ENCODE data around the gene OPA1.

OPA1 gene

DNA sequence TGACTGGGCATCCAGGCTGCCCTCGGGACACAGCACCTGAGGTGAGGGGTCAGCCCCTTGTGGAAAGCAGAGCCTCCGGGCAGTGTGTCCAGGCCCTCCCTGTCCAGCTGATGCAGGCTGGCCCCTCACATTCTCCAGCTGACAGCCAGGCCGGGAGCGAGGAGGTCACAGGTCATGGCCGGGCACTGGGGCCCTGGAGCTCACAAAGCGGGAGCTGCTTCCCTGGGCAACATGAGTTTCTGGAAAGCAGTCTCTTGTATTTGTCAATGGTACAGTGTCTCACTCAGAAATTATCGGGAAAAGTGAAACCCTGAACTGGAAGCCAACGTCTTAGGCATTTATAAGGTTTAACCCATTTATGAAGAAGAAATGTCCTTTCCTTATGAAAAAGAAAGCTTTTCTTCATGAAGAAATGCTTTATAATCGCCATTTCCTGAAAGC is 118.5 kb downstream of the OPA1 start:
- peak; percentile 34 for DNase-seq

DNA sequence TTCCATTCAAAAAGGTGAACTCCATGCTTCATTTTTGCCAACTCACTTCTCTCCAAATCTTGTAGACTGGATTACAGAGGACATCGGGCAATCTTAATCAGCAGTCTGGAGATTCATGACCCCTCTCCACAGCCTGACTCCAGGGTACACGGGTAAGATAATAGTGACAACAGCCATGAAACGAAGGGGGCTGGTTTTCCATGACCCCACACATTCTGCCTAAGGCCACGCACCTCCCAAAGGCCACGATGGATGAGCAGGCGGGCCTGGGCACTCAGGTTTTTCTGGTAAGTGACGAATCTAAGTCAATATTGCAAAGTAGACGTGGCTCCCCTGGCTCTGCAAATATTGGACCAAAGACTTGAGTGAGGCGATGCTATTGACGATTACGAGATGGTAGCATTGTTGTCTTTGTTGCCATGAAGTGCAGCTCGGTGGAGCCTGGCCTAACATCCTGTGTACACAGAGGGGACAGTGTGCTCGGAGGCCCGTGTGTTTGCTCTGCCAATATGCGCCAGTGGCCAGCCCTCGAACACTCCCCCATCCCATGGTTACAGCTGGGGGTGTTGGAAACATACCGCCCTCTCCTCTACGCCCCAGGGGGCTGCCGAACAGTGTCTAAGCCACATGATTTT is 119.1 kb downstream of the OPA1 start:
- peak; percentile 100 for DNase-seq

- no peak for DNase-seq
Observed at GRCh38 chr3:193712938-193713337, 119.9 kb downstream of the OPA1 start.

DNA sequence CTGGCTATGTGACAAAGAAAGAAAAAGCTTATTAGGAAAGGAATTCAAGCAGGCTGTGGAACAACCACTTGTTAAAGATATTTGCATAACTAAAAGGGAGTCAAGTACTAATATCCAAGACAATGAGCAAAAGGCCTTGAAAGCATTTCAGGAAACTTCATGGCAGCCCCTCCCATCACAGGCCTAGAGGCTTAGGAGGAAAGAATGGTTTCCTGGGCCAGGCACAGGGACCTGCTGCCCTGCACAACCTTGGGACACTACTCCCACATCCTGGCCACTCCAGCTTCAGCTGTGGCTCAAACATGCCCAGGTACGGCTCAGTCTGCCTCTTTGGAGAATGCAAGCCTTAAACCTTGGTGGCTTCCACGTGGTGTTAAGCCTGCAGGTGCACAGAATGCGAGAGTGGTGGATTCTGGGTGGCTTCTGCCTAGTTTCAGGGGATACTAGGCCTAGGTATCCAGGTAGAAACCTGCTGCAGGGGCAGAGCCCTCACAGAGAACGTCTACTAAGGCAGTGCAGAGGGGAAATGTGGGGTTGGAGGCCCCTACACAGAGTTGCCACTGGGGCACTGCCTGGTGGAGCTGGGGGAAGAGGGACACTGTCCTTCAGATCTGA is 121.6 kb downstream of the OPA1 start:
- no peak for DNase-seq

GRCh38 chr3:193716150-193716549 is 123.1 kb downstream of the OPA1 start:
- no peak for DNase-seq

- no peak for DNase-seq
Observed at GRCh38 chr3:193719735-193720134, 126.7 kb downstream of the OPA1 start.

- no peak for DNase-seq
Observed at GRCh38 chr3:193720169-193720568, 127.2 kb downstream of the OPA1 start.

DNA sequence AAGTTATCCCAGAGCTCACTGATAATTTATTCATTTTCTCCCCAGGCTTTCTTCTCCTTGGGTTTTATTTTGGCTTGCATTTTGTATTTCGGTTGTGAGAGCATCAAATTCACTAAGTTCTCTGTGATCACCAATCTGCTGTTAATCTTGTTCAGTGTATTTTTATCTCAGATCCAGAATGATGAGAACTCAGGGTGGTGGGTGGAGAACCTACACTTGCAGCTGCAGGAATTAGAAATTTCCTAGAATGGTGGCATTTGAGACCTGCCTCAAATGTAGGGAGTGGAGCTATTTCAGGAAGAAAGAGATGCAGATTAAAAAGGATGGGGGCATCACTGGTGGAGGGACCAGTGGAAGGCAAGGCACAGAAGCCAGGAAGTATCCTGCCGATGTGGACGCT is 129.6 kb downstream of the OPA1 start:
- DNase-seq: no peak

DNA sequence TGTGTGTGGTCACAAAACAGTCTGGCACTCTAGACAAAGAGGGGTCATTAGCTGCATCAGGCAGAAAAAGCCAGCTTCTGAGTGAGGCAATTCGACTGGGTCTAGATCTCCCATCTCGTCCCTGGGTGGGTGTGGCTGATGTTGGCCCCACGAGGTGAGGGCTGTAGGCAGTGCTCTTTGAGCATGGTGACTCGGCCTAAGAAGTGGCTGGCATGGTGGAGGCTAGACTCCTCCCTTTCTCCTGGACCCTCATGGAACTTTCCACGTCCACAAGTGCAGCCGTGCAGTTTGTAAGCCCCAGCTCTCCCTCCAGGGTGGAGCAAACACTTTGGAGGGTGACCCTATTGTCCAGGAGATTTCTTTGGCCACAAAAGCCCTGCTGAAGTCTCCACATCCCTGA is 134.1 kb downstream of the OPA1 start:
- no peak for DNase-seq

DNA sequence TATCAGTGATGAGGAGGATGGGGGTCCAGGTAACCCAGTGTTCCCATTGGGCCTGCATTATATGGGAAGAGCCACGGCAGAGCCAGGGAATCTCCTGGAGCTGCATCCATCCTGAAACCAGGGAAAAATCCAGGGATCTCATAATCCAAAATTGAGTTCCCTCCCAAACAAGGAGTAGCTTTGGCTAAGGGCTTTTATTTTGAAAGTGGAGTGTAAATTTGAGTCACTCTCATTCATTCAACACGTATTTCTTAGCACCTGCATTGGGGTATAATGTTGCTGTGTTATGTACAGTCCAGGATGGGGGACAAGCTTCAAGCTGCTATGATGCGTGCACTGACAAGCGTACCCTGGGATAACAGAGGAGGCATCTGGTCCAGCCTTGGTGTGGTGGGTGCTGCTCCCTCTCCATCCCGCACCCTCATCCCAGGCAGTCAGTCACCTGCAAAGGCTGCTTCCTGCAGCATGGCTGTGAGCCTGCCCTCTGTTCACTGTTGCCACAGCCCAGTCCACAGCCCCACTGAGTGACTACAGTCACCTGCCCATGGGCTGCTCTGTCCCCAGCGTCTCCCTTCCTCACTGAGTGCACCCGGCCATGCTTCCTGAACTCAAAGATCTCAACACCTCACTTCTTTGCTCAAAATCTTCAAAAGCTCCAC is 135.6 kb downstream of the OPA1 start:
- DNase-seq: no peak

- no peak for DNase-seq
Observed at GRCh38 chr3:193729088-193729465, 136.1 kb downstream of the OPA1 start.

DNA sequence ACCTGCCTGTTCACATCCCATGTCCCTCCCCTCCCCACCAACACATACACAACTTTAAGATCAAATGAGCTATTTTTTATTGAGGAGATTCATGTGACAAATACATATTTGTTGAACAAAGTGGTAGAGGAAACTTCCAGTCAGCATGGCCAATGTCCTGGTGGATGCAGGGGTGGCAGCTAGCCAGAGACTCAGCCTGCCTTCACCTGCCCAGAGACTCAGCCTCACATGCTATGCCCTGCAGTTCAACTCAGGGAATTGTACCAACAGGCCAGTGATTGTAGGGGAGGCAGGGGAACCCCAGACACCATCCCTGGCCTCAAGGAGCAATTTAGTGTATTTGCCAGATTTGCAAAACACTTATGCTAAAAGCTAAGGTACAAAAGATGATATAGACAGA is 136.6 kb downstream of the OPA1 start:
- no peak for DNase-seq

DNA sequence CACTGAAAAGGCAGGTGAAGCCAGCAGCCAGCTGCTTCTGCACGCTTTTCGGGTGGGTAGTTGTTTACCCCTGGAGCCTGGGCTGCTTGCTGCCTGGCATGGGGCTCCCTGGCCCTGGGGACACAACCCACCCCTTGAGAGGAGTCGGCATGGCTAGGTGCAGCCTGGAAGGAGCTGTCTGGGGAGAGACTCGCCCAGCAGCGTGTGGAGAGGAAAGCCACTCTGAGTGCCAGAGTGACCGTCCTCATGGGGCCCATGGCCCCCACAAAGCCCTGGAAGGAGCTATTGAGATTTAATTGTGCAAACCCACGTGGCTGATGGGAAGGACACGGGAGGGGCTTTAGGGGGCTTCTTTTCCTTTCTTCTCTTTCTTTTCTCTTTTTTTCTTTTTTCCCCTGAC is 137.5 kb downstream of the OPA1 start:
- DNase-seq: no peak

DNA sequence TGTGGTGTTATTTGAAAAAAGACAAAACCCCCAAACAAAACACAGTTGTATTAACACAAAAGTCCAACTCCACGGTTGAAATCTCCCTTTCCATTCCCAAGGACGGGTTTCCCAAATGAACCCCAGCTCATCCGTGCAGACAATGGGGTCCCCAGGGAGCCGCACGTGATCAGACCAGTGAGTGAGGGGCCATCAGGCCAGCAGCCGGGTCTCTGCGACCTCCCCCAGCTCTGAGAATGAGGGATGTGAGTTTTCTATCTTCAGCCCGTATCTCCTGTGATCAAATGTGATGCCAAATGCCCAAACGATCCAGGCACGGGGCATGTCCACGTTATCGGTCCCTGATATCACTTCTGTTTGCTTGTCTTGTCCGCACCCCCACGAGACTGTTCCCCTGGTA is 138.0 kb downstream of the OPA1 start:
- no peak for DNase-seq

DNA sequence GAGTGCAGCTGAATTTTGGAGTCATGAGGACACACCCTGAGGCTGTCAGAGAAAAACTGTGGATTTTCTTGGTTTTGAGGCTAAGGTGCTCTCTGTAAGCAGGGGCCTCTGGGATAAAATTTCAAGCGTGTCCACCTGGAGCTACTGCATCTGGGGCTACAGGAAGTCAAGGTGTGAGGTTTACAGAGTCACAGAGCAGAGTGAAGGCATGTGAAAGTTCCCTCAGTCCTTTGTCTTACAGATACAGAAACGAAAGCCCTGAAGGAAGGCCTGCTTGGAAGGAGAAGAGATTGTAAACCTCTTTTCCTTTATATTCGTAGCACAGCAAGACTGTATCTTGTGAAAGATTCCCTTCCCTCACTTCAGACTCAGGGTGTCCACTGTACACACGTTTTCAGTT is 138.6 kb downstream of the OPA1 start:
- no peak for DNase-seq

DNA sequence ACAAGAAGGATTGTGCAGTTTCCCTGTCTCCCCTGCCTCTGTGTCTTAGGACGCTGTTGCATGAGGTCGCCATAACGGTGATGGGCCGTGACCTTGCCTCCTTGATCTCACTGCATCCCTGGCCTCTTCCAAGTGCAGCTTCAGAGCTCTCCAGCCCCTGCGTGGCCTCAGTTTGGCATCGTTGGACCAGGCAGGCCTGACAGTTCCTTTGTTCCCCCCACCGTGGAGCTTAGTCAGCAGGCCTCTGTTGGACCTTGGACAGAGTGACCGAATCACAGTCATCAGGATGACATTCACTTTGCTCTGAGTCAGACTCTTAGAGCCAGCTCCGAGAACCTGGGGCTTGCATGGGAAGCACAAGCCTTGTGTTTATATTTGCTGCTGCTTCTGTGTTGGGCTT is 139.4 kb downstream of the OPA1 start:
- no peak for DNase-seq

DNA sequence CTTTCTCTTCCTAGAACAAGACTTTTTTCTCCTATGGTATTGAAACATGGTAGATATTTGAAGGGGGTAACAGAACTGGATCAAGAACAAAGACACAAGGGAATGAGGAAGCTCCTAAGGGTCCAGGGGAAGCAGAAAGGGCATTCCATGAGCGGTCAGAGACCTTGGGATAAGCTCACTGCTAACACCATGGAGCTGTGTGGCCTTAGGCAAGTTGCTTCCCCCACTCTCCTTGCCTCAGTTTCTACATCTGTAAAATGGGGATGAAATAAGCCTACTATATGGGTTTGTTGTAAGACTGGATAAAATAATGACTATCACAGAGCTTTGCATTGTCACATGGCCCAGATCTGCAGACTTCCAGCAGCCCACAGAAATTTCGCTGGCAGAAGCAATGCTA is 139.8 kb downstream of the OPA1 start:
- no peak for DNase-seq

DNA sequence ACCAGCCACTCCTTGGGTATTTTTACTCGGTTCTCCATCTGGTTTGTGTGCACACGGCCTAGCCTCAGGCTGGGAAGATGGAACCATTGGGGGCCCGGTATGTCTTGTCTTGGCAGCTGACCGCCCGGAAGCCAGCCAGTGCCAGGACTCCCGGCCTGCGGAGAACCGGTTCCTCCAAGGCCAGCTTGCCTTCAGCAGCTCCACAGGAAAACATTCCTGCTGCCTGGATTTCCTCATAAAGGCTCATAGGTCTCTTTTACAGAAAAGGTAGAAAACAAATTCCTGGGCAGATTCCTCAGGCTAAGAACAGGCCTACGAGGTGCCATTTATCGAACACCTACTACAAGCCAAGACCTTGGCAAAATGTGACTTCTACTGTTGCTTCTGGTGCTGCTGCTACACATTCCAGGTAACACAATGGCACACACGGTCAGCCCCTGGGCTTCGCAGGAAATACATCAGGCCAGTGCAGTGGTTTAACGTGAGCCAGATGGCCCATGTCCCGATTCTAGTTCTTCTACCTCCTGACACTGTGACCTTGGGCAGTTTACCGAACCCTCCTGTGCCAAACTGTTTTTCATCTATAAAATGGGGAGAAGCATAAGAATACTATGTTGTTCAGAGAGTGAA is 141.8 kb downstream of the OPA1 start:
- DNase-seq: no peak

GRCh38 chr3:193735850-193736249 is 142.8 kb downstream of the OPA1 start:
- no peak for DNase-seq

DNA sequence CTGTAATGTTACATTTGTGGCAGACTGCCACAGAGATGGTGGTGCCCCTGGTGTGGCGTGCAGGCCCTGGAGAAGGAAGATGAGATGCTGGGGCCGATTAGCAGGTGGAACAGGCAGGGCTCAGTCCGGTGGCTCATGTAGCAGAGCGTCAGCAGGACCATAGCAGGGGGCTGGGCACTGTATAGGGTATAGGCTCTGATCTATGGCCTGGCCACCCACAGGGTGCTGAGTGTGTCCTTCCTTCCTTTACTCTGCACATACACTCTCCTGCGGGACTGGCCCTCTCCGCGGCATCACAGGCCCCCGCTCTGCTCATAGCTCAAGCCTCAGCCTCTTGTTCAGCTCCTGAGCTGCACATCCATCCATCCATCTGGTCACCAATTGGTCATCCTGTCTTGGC is 143.6 kb downstream of the OPA1 start:
- no peak for DNase-seq

DNA sequence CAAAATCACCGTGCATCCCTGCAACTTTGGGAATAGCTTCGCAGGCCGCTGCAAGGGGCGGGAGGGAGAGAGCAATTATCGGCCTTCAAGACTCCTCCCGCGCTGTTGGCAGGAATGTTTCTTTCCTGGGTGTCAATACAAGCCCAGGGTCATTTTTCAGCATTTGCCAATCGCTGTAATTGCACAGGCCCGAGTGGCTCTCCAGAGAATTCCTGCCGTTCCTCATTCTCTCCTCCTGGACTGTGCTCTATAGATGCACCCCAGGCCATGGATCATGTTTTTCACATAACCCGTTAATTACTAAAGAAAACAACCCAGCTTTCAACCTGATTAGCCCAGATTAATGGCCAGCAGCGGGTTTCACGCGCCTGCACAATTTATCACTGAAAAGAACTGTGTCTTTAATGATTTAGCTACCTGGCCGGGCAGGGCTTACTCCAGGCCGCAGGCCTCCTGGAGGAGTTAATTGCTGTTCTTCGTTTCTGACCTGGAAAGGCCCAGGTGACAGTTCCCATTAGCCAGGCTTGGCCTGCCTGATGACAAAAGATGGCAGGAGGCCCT is 144.3 kb downstream of the OPA1 start:
- peak; percentile 97 for DNase-seq

DNA sequence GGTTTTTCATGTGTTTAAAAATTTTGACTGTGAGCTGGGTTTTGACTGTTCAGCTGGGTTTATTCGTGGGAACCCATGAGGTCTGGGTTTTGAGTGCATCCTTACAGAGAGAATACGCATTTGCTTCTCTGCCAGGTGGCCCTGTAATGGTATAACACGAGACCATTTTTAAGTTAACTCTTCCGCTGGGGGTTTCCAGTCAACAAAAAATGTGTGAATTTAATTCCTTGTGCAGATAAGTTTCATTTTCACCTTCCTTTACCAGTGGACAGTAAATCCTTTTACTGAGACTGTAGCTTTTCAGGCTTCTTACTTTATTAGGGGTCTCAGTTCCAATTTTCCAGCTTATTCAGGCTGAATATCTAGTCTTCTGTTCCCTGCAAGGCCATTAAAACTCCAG is 149.6 kb downstream of the OPA1 start:
- peak; percentile 51 for DNase-seq

DNA sequence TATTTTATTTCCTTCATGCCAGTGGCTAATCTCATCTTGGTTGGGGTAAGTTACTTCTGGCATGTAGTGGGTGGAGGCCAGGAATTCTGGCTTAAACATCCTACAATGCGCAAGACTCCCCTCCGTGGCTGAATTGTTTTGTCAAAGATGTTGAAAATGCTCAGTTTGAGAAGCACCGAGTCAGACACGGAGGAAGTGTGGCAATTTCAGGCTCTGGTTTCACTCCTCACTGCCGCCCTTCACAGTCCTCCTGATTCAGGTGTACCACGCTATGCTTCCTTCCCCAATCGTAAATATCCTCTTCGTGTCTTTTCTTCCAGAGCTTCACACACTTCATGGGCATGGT is 150.7 kb downstream of the OPA1 start:
- no peak for DNase-seq

Data from NCI-H146 (cell line).